Endodermal cell (in vitro differentiated cells): Measurements from ENCODE around the gene TSPAN6. TPM values are rescaled to one million over a fixed set of nuclear protein-coding genes. Genes with fewer than 3 reads are reported as not detected.

Experiments
- DNase-seq: peaks from one replicate; pipeline ENCODE4 v3.0.0-alpha.2; 2017
- H3K27ac ChIP-seq: 2 replicates; pipeline ENCODE4 v1.5.1; 2013; ENCODE audit warnings: mild to moderate bottlenecking, low read depth, low read length, moderate library complexity
- H3K27me3 ChIP-seq: 2 replicates; pipeline ENCODE4 v1.6.1; 2013; ENCODE audit warnings: mild to moderate bottlenecking, low read length, moderate library complexity; ENCODE audit not compliant: insufficient read depth, control insufficient read depth, poor library complexity, severe bottlenecking
- H3K36me3 ChIP-seq: 2 replicates; pipeline ENCODE4 v1.7.0; 2013; ENCODE audit warnings: mild to moderate bottlenecking, low read length, moderate library complexity; ENCODE audit not compliant: control insufficient read depth, insufficient read depth
- H3K4me1 ChIP-seq: one replicate; pipeline ENCODE4 v1.7.0; 2013; ENCODE audit warnings: low read length; ENCODE audit not compliant: control insufficient read depth, insufficient read depth
- H3K4me3 ChIP-seq: 2 replicates; pipeline ENCODE4 v1.5.1; 2013; ENCODE audit warnings: mild to moderate bottlenecking, low read length, moderate library complexity
- H3K9ac ChIP-seq: 2 replicates; pipeline ENCODE4 v1.6.1; 2013; ENCODE audit warnings: mild to moderate bottlenecking, low read length, moderate library complexity; ENCODE audit not compliant: poor library complexity, severe bottlenecking; ENCODE audit errors: extremely low read depth
- H3K9me3 ChIP-seq: 2 replicates; pipeline ENCODE4 v1.6.1; 2013; ENCODE audit warnings: mild to moderate bottlenecking, low read length, moderate library complexity; ENCODE audit not compliant: control insufficient read depth
- H3K27ac Mint-ChIP-seq: 2 replicates; pipeline ENCODE4 v1.8.0; 2020; ENCODE audit warnings: mixed read lengths
- H3K27me3 Mint-ChIP-seq: 2 replicates; pipeline ENCODE4 v1.8.0; 2021; ENCODE audit warnings: mild to moderate bottlenecking, mixed read lengths; ENCODE audit not compliant: insufficient read depth
- H3K36me3 Mint-ChIP-seq: 2 replicates; pipeline ENCODE4 v1.8.0; 2020; ENCODE audit warnings: low read depth, mixed read lengths
- H3K4me1 Mint-ChIP-seq: 2 replicates; pipeline ENCODE4 v1.8.0; 2020; ENCODE audit warnings: mixed read lengths
- H3K4me3 Mint-ChIP-seq: 2 replicates; pipeline ENCODE4 v1.8.0; 2020; ENCODE audit warnings: mild to moderate bottlenecking, moderate library complexity, mixed read lengths
- H3K9me3 Mint-ChIP-seq: 2 replicates; pipeline ENCODE4 v1.8.0; 2020; ENCODE audit warnings: mild to moderate bottlenecking, mixed read lengths
- WGBS, 2 experiments: methylation state at CpG; one replicate each; pipeline versions ENCODE4 v1.1.5 to v1.1.7; 2013; ENCODE audit warnings: missing lambda C conversion rate in 2 of 2, mixed read lengths in 1 of 2; ENCODE audit not compliant: insufficient coverage in 1 of 2, insufficient read length in 1 of 2; 5-methylcytosine and 5-hydroxymethylcytosine counted together
- total RNA-seq, 2 donors: library from RNA; stranded (reverse); fragmentation: NEBNext Ultra II Directional in 1 of 2; extraction: Animal tissue kit (Norgen Biotek cat#: 25700) in 1 of 2; gene quantifications; 2 replicates in 1 of 2; 3 replicates in 1 of 2; pipeline ENCODE4 v1.2.1, GENCODE V29; 2021
- TF ChIP-seq, protein P1 (sequence below): fragments of 200-600 bp; sonication (generic); conservative IDR thresholded peaks from 2 replicates; pipeline ENCODE4 v1.5.0; 2021; ENCODE audit warnings: antibody characterized with exemption, mild to moderate bottlenecking

Gene TSPAN6
- total RNA-seq, 2 donors from 2014 or later = 60.4 to 77.7 TPM

DNA sequence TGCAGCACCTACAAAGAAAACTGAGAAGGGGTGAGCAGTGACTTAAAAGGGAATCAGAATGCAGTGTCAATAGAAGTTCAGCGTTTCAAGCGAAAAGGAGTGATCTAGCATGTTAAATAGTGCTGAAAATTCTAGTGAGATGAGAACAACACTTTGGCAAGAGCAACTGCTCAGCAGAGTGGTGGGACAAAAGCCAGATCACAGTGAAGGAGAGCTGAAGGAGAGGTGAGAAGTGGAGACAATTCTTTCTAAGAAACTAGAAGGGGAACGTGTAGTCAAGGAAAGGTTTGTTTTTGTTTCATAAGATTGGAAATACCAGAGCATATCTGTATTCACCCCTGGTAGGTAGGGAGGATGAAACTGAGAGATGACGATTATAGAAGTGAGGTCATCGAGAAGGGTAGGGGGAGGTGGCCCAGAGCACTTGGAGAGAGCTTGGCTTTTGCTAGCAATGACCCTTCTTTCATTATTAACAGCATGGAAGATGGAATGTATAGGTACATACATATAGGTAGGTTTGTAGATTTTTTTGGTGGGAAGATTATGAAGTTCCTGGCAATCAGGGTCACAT, 41.1 kb upstream of the TSPAN6 start:
- no peak overlapping the region for H3K9ac ChIP-seq
- no peaks in the 10 kb centered on the region for H3K9me3 ChIP-seq
- Mint-ChIP-seq H3K27ac (no peak overlapping the region), H3K9me3 (peaks cover 17% of the 10 kb centered on the region), H3K27me3 (no peaks in the 10 kb centered on the region), H3K4me3 (no peak overlapping the region), H3K36me3 (no peaks in the 10 kb centered on the region), H3K4me1 (peaks cover 3% of the 10 kb centered on the region)
- no peaks in the 10 kb centered on the region for H3K4me1 ChIP-seq
- no peak overlapping the region for H3K4me3 ChIP-seq
- WGBS, 2 experiments = 93% methylated on average over 5 of the region's 5 CpGs; no CpG with 5 or more reads in 1 of the 2 experiments
- H3K27ac ChIP-seq = no peak overlapping the region
- DNase-seq = no peak
- TF ChIP-seq, protein P1, sequence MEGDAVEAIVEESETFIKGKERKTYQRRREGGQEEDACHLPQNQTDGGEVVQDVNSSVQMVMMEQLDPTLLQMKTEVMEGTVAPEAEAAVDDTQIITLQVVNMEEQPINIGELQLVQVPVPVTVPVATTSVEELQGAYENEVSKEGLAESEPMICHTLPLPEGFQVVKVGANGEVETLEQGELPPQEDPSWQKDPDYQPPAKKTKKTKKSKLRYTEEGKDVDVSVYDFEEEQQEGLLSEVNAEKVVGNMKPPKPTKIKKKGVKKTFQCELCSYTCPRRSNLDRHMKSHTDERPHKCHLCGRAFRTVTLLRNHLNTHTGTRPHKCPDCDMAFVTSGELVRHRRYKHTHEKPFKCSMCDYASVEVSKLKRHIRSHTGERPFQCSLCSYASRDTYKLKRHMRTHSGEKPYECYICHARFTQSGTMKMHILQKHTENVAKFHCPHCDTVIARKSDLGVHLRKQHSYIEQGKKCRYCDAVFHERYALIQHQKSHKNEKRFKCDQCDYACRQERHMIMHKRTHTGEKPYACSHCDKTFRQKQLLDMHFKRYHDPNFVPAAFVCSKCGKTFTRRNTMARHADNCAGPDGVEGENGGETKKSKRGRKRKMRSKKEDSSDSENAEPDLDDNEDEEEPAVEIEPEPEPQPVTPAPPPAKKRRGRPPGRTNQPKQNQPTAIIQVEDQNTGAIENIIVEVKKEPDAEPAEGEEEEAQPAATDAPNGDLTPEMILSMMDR = no peak
- no peaks in the 10 kb centered on the region for H3K36me3 ChIP-seq
- no peaks in the 10 kb centered on the region for H3K27me3 ChIP-seq

DNA sequence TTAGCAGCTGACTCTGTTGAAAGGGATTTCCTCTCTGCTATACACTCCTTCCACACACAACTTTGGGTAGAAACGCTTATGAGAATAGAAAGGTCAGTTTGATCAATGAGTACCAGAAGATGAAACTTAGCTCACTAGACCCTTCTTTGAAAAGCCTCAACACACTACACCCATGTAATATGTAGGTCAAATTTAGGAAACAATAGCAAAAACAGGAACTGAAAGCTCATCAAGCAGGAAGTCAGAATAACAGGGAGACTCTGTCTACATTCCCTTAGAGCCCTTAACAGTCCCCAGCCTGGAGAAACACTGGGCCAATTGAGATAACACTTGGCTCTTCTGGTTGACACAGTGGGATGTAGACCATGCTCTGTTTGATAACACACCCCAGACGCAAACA, 38.1 kb upstream of the TSPAN6 start:
- H3K27me3 ChIP-seq = no peaks in the 10 kb centered on the region
- Mint-ChIP-seq H3K36me3 (no peaks in the 10 kb centered on the region), H3K4me1 (peaks cover 3% of the 10 kb centered on the region), H3K27ac (no peak overlapping the region), H3K9me3 (peaks cover 12% of the 10 kb centered on the region), H3K4me3 (no peak overlapping the region), H3K27me3 (no peaks in the 10 kb centered on the region)
- H3K4me3 ChIP-seq = no peak overlapping the region
- DNase-seq = no peak
- H3K36me3 ChIP-seq = no peaks in the 10 kb centered on the region
- H3K4me1 ChIP-seq = no peaks in the 10 kb centered on the region
- TF ChIP-seq, protein P1 = no peak
- WGBS, 2 experiments = 88% methylated on average over 1 of the region's 2 CpGs; no CpG with 5 or more reads in 1 of the 2 experiments
- H3K9me3 ChIP-seq = no peaks in the 10 kb centered on the region
- no peak overlapping the region for H3K9ac ChIP-seq
- no peak overlapping the region for H3K27ac ChIP-seq

DNA sequence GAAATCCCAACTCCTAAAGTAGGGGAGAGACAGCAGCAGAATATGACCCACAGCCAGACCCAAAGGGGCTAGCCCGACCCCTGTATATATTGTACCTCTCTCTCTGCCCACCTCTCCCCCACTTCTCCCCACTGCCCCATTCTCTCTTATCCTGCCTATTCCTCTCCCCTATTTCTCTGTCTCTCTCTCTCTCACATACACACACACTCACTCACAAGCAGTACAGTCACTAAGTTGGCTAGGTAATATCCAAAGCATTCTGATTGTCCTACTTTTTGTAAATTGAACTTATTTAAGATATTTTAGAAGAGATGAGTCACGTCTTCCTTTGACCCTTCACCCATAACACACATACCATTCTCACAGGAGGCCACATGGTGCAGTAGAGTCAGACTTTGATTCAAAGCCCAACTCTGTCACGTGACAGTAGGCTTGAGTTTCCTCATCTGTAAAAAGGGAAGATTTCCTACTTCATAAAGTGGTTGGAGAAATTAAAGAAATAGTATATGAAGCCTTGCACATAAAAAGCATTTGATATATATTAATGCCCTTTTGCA, 36.9 kb upstream of the TSPAN6 start:
- H3K27ac ChIP-seq = no peak overlapping the region
- WGBS, 2 experiments = 86% methylated on average over 2 of the region's 3 CpGs; no CpG with 5 or more reads in 1 of the 2 experiments
- H3K4me3 Mint-ChIP-seq = no peak overlapping the region

More for the DNA sequence above, 36.9 kb upstream of the TSPAN6 start:
- H3K4me1 ChIP-seq = no peaks in the 10 kb centered on the region
- DNase-seq = no peak
- H3K4me3 ChIP-seq = no peak overlapping the region
- H3K36me3 Mint-ChIP-seq = no peaks in the 10 kb centered on the region
- peaks cover 13% of the 10 kb centered on the region for H3K9me3 Mint-ChIP-seq
- no peak overlapping the region for H3K27ac Mint-ChIP-seq
- no peaks in the 10 kb centered on the region for H3K36me3 ChIP-seq
- peaks cover 8% of the 10 kb centered on the region for H3K4me1 Mint-ChIP-seq
- H3K9ac ChIP-seq = no peak overlapping the region
- no peaks in the 10 kb centered on the region for H3K27me3 ChIP-seq
- TF ChIP-seq, protein P1 = no peak
- no peaks in the 10 kb centered on the region for H3K27me3 Mint-ChIP-seq
- H3K9me3 ChIP-seq = no peaks in the 10 kb centered on the region
